GM12874 (cell line): ENCODE results near the gene ZNF711.

Experiments used
- CTCF ChIP-seq: IDR thresholded peaks from 2 replicates; pipeline ENCODE4 v1.5.1; 2011; ENCODE audit warnings: low read depth, mild to moderate bottlenecking, control low read depth, low read length, moderate library complexity; ENCODE audit not compliant: insufficient read depth

Gene ZNF711

DNA sequence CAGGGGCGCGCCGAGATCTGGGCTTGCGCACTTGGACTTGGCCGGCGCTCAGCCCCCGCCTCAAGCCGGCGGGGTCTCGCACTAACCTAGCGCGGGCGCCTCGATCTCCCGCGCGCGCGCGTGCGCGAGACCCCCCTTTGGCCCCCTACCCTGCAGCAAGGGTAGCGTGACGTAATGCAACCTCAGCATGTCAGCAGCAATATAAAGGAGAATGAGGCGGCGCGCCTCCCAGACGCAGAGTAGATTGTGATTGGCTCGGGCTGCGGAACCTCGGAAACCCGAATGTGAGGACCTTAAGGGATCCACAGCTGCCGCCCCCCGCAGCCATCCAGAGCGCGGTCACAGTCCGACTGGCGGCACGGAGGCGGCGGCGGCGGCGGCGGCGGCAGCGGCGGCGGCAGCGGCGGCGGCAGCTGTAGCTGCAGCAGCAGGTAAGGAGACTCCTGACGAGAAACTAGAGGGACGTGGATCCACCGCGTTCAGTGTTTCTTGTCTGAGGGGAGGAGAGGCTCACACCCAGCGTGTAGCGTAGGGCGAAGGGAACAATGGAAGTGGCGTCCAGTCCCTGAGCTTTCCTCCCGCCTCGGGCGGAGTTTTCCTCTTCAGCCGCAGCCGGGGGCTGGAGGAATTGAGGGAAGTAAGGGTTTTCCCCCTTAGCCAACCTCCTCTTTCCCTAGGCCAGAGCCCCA is at the start of gene ZNF711, which contains the start of gene SATL1:
Gene ZNF711 (plus strand): TSS at position 231 of the 689 bp plus-strand sequence. CDS start 3,582 bp downstream, outside the sequence.
Gene SATL1 (minus strand): TSS at position 19 of the 689 bp plus-strand sequence. CDS start 134,811 bp downstream, outside the sequence.
- no peak for TF ChIP-seq CTCF

- no peak for TF ChIP-seq CTCF
Observed at GRCh38 chrX:85196319-85196718, 47.5 kb upstream of the ZNF711 start.

- no peak for TF ChIP-seq CTCF
Observed at GRCh38 chrX:85203461-85203970, 40.3 kb upstream of the ZNF711 start.

- no peak for TF ChIP-seq CTCF
Observed at GRCh38 chrX:85213792-85214530, 29.8 kb upstream of the ZNF711 start.

GRCh38 chrX:85215946-85216345 is 27.8 kb upstream of the ZNF711 start:
- TF ChIP-seq CTCF, result no peak

DNA sequence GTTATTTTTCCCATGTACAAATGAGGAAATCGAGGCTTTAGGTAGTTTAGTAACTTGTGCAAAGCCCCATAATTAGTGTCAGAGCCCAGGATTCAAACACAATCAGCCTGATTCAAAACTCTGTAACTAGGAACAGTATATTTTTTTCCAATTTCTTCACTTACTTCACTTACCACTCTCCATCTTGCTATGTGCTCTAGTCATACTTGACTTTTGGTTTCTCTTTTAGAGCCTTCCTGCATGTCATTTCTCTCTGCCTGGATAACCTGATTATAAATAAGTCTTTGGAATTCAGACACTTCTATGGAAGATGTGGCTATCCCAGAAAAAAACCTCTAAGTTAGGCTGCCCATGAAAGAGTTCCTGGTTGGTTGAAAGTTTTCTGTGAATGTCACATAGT is 22.4 kb upstream of the ZNF711 start:
- no peak for TF ChIP-seq CTCF

DNA sequence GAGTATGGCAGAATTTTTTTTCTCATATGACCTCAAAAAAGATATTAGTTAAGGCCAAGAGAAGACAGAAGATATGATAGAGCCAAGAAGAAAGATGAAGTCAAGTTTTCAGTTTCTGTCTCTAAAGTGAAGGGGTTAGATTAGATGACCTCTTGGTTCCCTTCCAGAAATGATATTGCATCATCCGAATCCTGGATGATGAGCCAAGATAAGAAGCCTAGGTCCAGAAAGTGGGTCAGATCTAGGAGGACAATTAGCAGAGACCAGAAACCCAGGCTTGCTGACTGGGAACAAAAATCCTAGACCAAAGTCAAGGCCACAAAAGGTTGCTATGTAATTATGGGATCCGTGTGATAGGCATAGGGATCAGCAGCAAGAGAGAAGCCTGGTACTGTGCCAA is 20.4 kb upstream of the ZNF711 start:
- no peak for TF ChIP-seq CTCF
